OCI-M1 (cell line): ENCODE results near the gene RHOBTB3.

Source experiments
- DNase-seq: peaks from one replicate; lab custom pipeline; 2025; lab: John Stamatoyannopoulos, UW

The RHOBTB3 gene

DNA sequence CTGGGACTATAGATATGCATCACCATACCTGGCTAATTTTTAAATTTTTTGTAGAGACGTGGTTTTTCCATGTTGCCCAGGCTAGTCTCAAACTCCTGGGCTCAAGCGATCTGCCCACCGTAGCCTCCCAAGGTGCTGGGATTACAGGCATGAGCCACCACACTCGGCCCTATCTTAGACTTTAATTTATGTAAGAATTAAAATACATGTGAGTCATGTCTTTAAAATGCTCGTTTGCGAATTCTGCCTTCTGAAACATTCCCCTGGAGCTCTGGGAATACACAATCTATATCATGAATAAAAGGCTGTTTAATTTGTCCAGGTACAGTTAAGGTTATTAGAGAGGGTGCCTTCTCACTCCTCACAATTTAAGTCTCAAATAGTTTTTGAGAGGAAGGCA is 32.8 kb downstream of the RHOBTB3 start:
- DNase-seq: no peak

DNA sequence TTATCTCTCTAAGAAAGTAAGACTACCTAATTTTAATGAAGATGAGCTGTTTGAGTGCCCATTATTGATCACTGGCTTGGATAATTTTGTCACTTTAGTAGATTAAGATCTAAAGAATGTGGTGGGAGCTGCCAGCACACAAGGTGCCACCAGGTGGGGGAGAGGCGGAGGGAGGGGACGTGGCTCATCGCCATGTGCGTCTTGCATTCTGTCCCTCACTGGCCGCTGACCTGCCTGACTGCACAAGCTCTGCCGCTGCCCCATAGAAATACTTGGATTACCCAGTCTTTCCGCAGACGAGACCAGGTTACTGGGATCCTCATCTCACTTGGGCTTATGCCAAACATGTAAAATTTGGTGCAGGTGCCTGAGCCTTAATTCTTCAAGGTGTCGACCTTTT is 37.6 kb downstream of the RHOBTB3 start:
- DNase-seq: no peak

DNA sequence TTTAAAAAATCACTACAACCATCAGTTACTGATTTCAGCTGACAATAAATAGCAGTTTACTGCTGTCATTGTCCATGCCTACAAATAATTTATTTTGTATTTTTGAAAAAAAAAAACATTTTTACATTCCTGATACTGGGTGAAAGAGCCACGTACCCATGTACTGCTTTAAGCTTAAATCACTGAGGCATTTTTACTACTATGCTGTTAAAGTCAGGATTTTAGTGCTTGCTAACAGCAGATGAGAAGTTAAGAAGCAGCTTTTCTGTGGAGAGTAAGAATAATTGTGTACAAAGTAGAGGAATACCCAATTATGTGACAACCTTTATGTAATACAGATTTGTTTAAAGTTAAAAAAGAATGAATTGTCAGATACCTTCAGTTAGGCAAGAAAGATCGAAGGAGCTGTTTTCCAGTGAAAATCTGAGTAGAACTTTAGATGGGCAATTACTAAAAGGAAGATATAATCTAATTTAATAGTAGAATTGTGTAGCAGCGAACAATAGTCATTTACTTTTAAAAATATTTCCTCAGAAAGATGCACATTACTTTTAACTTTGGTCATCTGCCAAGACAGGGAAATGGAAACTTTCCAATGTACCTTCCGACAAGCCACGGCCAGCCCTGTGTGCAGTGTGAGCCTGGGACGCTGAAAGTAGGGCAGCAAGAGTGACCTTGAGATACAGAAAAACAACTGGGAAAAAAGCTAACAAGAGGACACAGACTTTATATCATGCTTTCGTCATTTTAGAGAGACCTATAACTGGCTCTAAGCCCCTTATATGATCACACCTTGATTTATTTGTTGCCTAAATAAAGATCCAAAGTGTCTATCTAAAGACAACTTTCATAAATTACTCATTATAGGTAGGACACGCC is 39.9 kb downstream of the RHOBTB3 start:
- no peak for DNase-seq

DNA sequence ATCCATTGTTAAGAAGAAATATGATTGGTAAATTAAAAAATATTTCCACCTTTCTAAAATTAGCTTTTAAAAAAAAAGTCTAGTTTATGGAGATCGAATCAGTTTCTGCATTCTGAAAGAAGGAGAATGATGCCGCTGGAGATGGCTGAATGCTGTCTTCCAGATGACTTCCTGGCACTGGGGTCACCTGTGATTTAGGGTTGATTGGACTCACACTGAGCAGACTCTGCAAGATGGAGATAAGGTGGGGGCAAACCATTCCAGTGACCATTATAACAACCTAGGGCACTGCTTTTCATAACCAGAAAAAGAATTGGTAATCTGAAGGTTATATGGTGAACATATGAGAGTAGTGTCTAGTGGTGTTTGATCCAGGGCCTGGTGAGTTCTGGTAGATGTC is 40.8 kb downstream of the RHOBTB3 start:
- DNase-seq: no peak

DNA sequence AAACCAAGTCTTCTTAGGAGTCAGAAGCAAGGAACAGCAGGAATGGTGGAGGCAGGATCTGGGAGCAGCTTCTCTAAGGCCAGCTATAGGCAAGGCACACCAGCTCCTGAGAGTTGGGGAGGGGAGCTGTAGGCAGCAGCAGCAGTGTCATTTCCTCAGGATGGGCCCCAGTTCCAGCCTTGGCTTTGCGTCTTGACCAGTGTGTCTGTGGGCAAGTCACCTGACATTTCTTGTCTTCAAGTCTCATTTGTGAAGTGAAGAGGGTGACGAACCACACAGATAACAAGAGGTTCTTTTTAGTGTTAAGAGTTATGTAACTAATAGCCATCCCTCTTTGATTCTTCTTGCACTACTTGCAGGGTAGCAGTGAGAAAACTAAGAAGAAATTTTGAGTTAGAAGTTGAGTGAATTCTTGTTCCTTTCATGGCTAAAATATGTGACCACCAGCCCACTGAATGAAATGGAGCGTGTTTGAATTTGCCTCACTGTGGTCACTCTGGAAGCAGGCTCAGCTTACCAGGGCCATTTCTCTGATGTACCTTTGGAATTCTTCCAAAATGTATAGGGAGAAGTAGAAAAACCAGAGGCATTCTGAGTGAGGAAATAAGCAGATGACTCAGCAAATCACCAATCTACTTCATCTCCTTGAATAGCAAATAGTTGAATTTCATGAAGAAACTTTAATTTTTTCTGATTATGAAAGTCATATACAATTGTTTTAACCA is 42.4 kb downstream of the RHOBTB3 start:
- DNase-seq: peak; percentile 90

DNA sequence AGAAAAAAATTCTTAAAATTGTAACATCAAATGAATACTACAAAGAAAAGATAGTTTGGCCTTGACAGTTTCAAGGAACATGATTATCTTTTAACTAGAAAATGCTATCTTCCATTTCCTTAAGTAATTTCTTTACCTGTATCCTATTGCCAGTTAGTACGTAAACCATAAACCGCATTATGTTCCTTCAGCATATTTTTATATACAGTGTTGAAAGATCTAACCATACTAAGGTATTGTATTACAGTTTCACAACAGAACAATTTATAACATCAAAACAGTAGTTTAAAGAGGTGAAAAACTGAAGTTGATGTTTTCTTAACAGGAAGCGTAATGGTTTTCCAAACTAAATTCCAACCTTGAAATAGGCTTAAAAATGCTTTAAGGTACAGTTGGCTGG is 46.3 kb downstream of the RHOBTB3 start:
- DNase-seq: no peak

DNA sequence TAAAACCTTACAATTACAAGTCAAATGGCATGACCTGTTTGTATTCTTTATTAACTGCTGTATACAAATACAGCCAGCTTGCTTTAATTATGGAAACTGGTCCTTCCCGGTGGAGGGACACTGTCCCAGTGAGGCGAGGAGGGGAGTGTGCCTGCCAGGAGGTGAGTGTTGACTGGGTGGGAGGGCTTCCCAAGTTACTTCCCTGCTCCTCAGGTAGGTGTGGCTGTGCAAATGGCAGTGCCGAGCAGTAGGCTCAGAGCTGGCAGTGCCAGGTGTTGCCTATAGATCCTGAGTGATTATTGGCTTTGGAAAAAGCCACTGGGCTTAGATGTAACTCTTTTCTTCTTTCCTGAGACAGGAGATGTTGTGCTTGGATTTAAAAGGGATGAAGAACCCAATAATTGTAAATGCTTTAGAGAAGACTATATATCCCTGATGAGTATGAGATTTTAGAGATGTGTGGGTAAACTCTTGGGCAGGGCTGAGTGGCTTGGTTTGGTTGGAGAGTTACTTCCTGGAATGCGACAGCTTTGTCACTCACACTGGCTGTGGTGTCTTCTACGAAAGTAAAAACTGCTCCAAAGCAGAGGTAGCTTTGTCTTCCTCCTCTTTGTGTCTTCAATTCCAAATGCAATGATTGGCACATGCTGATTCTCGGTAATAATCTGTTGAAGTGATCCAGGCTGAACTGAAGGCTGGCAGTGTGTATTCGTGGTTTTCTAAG is 47.7 kb downstream of the RHOBTB3 start:
- DNase-seq: no peak

DNA sequence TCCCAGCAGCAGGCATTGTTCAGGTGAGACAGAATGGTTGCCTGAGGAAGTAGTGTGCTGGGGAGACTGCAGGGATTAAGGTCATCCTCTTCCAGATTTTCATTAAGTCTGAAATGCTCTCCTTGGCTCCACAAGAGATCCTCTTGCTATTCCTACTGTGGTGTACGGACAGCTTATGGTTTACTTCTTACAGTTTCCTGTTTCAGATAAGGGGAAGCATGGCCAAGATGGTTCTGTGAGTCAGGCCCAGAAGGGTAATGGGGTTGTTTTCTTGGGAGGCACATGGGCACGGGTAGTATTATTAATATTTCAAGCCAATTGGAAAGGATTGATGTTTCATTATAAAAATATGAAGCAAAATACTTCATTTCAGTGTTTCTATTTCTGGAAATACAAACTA is 48.5 kb downstream of the RHOBTB3 start:
- DNase-seq: peak; percentile 20

DNA sequence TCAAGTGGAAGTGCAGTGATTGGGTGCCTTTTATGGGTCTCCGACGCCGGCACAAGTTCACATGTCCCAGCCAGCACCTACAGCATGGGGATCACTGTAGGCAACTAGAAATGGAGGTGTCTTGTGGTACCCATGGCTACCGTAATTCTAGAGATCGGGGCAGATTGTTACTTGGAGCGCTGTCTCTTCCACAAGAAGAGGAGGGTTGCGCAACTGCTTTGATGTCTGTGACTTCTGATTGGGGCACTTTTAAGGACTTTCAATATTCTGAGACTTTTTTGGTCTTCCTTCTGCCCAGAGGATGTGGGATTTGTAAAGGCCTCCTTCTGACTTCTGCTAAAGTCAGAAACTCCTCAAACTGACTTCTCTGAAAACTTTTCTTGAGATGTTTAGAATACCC is 49.5 kb downstream of the RHOBTB3 start:
- peak; percentile 59 for DNase-seq

DNA sequence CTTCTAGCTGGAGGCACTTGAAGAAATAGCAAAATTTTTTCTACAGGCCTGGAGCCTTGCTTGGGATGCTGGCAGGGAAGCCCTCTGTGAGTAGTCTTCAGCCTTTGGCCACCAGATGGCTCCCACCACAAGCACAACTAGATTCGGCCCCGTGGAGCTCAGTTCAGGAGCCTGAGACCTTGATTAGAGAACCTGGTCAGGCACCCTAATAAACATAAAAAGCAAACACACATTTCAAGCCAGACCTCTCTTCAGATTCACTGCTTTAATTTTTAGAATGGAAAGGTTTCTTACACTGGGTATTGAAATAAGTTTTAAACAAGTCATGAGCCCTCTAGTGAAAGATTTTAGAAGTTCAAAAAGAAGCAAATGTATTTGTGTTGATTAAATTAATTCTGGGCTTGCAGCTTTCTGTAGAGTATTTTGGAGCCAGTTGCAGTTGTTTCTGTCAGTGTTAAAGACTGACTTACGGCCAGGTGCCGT is 50.0 kb downstream of the RHOBTB3 start:
- DNase-seq: peak; percentile 84

DNA sequence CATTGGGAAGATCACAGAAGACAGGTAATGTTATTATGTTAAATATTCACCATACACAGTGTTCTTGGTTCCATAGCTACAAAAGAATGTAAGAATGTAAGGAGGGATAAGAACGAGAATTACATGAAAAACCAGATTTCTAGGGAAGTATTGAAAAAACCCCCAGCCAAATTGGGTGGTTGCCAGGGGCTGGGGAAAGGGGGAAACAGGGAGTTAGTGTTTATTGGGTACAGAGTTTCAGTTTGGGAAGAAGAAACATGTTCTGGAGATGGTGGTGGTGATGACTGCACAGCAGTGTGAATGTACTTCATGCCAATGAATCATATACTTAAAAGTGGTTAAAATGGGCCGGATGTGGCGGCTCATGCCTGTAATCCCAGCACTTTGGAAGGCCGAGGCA is 51.0 kb downstream of the RHOBTB3 start:
- no peak for DNase-seq

DNA sequence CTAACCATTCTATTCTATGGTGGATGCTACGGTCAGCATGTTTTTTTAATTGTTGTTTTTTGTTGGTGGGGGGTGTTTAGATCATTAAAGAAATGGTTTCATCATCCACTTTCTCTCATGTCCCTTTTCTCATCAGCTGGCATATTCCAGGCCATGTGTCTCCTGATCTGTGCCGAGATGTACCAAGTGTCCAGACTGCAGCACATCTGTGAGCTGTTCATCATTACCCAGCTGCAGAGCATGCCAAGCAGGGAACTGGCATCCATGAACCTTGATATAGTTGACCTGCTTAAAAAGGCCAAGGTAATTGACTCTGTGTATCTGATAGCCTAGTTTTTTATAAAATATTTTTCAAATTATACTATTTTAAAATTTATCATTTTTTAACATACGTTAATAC is 52.5 kb downstream of the RHOBTB3 start:
- no peak for DNase-seq

DNA sequence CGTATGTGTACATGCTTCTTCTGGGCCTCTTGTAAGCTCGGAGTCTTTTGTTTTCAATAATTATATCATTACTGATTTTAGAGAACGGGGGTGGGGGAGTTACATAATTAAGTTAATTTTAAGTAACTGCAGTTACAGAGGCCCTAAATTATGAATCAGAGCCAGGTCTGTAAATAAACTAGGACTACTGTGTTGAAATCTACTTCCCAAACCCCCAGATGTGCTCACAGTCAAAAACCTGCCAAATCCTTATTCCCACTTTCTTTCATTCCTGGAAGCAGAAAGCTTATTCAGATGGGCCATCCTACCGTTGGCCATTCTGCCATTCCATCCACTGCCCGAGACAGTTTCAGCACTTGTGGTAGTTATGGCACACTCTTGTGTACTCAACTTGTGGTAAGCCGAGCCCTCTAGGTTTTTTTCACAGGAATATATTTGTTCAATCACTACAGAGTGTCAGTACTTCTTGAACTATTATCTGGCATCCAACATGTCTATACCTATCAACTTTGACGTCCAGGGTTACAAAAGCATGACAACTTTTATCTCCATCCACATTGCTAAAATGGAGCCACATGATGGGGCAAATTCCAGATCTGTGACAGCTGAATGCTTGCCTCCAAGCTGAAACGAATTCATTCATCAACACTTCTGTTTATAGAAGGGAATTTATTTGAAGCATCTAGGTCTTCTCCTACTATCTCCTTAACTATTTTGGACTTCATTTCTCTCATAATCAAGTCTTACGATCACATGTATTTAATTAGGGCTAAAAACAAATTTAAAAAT is 53.6 kb downstream of the RHOBTB3 start:
- no peak for DNase-seq

DNA sequence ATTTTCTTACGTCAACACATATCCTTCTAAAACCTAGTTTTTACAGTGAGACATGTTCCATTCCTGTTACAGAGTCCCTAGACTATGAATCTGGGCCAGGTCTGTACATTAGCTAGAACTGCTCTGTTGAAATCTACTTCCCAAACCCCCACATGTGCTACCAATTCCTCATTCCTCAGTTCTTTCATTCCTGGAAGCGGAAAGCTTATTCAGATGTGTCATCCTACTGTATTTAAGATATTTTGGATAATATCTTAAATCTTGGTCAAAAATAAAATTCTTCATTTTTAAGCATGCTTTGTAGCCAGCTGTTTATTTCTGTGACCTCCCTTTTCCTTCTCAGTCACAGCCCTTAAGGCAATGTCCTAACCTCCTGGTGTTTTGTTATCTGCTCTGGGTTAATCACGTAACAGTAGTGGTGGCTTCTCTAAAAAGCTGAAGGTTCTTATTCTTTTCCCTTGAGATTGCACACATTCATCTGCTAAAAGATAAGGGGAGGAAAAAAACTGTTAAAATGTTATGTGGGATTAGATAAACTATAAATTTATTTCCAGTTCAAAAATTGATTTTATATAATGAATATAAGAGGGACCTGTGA is 55.8 kb downstream of the RHOBTB3 start:
- DNase-seq: peak; percentile 44

DNA sequence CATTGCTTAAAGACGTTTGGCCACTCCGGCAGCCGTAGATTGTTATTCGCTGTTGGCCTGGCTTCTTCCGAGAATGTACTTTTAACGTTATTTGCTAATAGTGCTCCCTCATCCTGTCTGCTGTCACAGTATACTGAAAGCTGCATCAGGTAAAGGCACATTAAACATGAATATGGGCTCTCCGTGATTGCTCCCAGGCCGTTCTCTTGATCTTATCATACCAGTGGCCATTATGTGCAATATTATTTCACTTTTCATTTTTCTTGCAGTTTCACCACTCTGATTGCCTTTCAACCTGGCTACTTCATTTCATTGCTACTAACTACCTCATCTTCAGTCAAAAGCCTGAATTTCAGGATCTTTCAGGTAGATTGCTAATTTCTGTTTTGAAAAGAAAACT is 57.4 kb downstream of the RHOBTB3 start:
- no peak for DNase-seq

DNA sequence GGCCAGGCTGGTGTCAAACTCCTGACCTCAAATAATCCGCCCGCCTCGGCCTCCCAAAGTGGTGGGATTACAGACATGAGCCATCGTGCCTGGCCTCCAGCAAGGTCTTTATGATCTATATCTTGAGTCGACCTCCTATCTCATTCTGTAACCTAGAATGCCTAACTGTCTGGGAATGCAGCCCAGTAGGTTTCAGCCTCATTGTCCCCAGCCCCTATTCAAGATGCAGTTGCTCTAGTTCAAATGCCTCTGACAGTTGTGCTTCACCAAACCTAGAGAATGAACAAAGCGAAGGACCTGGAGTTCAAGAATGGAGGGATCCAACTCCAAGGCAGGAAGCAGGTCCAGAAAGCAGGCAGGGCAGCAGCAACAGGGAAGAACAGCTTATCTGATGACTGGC is 60.6 kb downstream of the RHOBTB3 start:
- DNase-seq: no peak

DNA sequence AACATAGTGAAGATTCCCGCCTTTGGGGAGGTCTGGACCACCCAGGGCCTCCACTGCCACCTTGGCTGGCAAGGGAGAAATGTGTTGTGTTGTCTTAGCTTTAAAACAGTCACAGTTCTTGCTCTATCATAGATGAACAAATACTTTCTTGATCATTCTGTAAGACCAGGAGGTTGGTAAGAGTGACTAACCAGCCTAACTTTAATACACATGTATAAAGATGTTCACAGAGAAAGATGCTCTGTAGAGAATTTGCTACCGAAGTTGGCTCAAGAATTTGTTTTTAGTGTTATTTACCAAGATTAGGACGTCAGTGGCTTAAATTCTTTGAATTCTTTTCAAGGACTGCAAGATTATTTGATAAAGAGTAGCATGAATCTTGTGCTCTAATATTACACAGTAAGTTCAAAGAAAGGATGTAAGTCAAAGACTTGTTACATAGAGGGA is 63.0 kb downstream of the RHOBTB3 start:
- no peak for DNase-seq

DNA sequence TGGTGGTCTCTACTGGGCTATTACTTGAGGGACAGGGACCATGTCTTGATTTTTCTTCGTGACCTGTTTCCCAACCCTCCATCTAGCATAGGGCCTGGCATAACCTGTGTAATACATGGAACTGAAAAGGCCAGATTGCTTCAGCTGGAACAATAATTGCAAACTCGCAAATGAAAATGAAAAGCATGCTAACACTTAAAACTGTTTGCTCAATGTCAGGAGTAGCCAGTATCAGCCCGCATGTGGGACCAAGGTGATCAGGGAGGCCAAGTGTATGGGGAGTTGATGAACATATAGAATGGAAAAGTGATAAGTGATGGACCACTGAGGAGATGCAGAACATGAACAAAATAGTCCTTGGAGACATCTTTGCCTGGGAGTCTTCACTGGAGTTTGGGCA is 66.2 kb downstream of the RHOBTB3 start:
- DNase-seq: no peak

DNA sequence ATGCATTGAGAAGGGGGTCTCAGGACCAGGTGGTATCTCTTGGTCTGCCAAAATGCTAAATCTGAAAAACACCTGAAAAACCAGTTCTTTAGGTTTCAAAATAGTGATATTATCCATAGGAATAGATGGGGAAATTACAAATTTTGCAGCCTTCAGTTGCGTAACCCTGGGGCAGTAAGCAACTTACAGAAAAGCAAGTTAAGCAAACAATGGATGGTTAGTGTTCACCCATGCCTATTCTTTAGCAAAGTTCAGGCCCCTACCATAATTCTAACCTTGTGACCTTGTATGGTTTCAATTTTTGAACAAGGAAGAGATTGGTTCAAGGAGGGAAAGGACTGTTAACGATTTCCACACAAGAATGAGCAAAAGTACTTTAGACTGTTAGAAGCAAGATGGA is 66.9 kb downstream of the RHOBTB3 start:
- DNase-seq: no peak

DNA sequence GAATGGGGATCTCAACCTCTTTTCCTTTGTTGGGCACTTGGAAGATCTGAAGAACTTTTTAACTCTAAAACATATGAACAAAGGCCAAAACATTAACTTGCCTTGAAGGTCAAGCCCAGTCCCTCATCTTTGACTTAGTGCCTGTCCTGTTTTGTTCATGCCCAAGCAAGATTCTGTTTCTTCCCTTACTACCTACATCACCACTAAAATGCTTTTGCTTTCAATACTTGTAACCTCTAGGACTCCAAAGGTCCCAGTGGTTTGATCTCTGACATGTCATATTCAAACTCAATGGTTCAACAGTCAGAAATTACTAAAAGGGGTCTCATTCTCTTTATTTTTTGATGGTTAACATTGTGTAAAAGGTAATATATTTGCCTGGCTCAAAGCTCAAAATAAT is 67.4 kb downstream of the RHOBTB3 start:
- no peak for DNase-seq

DNA sequence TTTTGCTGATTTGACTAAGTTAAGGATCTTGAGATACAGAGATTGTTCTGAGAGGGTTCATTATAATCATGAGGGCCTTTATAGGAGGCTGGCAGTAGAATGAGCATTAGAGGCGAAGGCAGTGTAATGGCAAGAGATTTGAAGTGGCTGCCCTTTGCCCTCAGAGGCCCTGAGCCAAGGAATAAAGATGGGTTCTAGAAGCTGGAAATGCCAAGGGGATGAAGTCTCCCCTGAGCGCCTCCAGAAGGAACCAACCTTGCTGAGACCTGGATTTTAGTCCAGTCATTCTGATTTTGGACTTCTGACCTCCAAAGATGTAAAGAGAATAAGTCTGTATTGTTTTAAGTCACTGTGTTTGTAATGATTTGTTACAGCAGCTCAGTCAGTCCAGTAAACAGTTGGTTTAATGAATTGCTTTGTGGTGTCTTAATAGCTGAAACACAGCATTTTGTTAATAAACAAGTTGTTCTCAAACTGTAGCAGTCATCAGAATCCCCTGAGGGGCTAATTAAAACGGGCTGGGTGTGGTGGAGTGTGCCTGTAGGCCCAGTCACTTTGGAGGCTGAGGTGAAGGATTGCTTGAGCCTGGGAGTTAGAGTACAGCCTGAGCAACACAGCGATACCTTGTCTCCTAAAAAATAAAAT is 68.2 kb downstream of the RHOBTB3 start:
- DNase-seq: no peak
